Testis (tissue), 2 donors: ENCODE measurements around the gene TTLL9.

ENCODE experiments used
- CTCF ChIP-seq, 3 experiments: fragments of 450-650 bp in 2 of 3; fragments of 200-600 bp in 1 of 3; sonication (generic) in 1 of 3; IDR thresholded peaks; one replicate each; pipeline ENCODE4 v1.5.1; 2016 to 2019; ENCODE audit warnings: antibody characterized with exemption in 3 of 3, mild to moderate bottlenecking in 2 of 3, moderate library complexity in 1 of 3
- POLR2A ChIP-seq: fragments of 450-650 bp; IDR thresholded peaks from one replicate; pipeline ENCODE4 v1.6.1; 2017; ENCODE audit warnings: antibody characterized with exemption, mild to moderate bottlenecking, moderate library complexity

DNA sequence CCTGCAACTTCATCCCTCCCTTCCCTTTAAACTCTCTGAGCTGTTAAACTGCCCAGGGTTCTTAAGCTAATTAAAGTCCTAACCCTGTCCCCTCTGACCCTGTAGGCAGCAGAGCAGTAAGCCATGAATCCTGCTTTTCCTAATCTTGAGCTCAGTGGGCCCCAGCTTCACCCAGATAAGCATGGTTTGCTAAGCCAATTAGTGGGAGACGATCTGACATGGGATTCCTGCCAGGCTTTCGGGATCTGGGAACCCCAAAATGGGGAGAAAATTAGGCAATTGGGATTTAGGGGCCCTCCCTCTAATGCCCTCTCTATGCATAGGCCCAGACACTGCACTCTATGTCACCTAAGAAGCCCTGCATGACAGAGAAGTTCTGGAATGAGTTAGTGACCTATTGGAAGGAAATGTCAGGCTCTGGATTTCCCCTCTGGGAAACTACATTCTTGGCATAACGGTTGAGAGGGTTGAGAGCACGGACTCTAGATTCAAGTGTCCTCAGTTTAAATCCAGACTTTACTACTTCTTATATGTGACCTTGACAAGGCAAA lies 102.1 kb downstream of the TTLL9 start:
- TF ChIP-seq CTCF (IDR thresholded peaks at IDR 0.05) (no peak), POLR2A (no peak)
